NCI-H526 treated with DMSO at 0.1 percent for 48 hours (cell line): ENCODE measurements around the gene PTPN13.

Experiments used
- DNase-seq: peaks from one replicate; lab custom pipeline; 2025; lab: John Stamatoyannopoulos, UW

Gene PTPN13

GRCh38 chr4:86819561-86819960, 225.4 kb downstream of the PTPN13 start:
- DNase-seq = no peak

GRCh38 chr4:86821151-86821550, 227.0 kb downstream of the PTPN13 start:
- no peak for DNase-seq

DNA sequence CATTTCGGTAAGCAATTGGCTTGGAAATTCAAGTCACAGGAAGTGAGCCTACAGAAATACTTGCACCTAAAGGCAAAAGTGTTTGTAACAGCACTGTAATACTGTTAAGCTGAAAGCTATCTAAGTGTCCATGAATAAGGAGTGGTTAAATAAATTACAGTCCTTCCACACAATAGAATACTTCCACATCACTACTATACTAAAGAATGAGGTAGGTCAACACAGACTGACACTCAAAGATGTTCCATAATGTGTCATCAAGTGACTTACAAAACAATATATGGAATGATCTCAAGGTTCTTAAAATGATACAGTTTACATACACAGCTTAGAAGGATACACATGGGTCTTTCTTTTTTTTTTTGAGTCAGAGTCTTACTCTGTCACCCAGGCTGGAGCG, 228.0 kb downstream of the PTPN13 start:
- DNase-seq = no peak

DNA sequence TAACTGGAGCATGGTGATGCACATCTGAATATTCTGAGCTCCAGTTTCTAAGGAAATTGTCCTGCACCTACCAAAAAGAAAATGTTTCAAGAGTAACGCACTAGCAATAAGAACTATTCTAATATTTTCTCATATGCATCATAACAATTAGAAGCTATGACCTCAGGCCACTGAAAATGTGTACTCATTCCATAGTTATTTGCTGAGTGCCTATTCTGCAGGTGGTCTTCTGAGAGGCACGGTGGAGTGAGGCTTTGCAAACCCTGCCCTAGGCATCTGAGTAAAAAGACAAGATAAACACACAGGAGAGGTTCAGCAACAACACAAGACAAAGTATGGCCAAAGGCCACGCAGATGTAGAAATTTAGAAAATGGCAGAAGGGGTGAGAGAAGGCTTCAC, 231.4 kb downstream of the PTPN13 start:
- DNase-seq = no peak

GRCh38 chr4:86831262-86832130, 237.4 kb downstream of the PTPN13 start:
- no peak for DNase-seq

- no peak for DNase-seq
Measured at GRCh38 chr4:86833615-86834014, 239.5 kb downstream of the PTPN13 start.

- no peak for DNase-seq
Measured at GRCh38 chr4:86834901-86835300, 240.8 kb downstream of the PTPN13 start.

- no peak for DNase-seq
Measured at GRCh38 chr4:86835677-86836076, 241.6 kb downstream of the PTPN13 start.

GRCh38 chr4:86837691-86838503, 243.8 kb downstream of the PTPN13 start:
- no peak for DNase-seq

- no peak for DNase-seq
Measured at GRCh38 chr4:86840858-86841257, 246.7 kb downstream of the PTPN13 start.

GRCh38 chr4:86841309-86841708, 247.2 kb downstream of the PTPN13 start:
- no peak for DNase-seq

GRCh38 chr4:86845593-86845992, 251.5 kb downstream of the PTPN13 start:
- no peak for DNase-seq

DNA sequence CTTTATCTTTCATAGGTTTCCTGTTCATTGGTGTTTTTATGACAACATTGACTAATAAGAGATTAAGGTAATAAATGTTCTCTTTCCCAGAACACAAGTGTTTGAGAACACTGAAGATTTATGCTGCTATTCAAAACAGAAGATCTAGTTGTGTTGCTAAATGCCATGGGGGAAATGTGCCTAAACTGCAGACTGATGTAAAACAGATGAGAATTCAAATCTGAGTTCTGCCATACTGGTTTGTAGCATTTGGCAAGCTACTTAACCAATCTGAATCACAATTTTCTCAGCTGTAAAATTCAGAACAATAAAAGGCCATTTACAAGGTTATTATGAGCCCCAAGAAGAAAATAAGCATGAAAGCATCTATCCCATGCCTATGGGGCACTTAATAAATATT, 252.8 kb downstream of the PTPN13 start:
- DNase-seq = no peak

GRCh38 chr4:86847571-86847970, 253.5 kb downstream of the PTPN13 start:
- no peak for DNase-seq

DNA sequence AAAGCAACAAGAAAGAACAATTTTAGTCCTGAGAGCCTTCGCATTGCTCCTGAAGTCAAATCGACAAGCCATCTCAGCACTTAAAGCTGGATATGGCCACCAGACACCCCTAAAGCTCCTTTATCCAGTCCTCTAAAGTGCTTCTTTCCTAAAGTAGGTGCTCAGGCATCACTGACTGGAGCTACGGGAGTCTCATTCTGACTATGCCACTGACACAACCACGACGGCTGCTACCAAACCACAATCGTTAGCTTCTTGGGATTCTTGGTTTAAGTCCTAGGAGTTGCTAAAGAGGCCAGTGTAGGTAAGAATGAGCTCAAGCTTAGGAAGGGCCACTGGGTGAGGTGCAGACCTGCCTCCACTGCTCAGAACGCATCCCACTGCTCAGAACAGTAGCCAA, 254.0 kb downstream of the PTPN13 start:
- DNase-seq = no peak

- DNase-seq = no peak
Measured at GRCh38 chr4:86848732-86849619, 254.9 kb downstream of the PTPN13 start, which contains the start of gene SLC10A6. TSS of gene SLC10A6 (minus strand) at chr4:86849384. CDS start at chr4:86849115, 269 bp downstream.

- no peak for DNase-seq
Measured at GRCh38 chr4:86853209-86853608, 259.1 kb downstream of the PTPN13 start.

DNA sequence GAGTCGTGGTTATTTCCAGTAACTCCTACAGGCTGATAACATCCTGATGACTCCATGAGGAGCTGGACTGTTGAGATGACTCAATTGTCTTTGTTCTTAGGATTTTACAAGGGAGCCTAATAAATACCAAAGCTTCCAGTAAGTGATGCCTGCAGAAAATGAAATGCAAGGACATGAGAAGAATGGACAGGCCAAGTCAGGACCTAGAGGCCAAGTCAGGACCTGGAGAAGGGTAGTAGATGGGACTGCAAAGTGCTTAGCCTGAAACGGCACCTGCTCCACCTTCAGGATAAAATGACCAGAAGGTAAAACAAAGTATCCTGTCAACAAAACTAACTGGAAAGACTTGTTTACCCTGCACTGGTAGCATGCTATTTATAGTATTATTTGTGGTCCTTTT, 261.5 kb downstream of the PTPN13 start:
- no peak for DNase-seq

- no peak for DNase-seq
Measured at GRCh38 chr4:86856896-86857295, 262.8 kb downstream of the PTPN13 start.

DNA sequence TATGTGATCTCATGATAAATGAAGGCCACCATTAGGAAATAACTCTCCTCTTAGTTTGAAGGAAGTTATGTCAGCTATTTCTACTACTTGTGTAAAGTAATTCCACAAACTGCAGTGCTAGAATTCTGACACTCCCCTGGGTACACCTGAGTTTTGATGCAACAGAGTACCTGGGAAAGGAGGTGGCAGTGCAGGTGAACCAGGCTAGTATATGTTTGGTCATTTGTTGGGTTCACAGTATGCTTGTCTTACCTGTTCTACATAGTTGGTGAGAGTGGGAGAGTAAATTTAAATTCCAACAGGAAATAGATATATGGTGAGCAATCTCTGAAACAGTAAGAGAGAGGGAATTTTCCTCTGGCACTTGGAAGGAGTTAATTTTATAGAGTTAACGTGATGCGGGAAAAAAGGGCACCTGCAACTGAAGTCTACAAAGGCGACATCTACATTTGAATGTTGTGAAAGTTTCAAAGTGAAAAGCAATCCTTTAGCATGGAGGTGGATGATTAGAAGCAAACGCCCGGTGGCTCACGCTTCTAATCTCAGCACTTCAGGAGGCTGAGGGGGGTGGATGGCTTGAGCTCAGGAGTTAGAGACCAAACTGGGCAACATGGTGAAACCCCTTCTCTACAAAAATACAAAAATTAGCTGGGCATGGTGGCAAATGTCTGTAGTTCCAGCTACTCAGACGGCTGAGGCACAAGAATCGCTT, 263.4 kb downstream of the PTPN13 start:
- no peak for DNase-seq
